ENCODE data around the gene CNDP2.

- TF ChIP-seq, protein P1, sequence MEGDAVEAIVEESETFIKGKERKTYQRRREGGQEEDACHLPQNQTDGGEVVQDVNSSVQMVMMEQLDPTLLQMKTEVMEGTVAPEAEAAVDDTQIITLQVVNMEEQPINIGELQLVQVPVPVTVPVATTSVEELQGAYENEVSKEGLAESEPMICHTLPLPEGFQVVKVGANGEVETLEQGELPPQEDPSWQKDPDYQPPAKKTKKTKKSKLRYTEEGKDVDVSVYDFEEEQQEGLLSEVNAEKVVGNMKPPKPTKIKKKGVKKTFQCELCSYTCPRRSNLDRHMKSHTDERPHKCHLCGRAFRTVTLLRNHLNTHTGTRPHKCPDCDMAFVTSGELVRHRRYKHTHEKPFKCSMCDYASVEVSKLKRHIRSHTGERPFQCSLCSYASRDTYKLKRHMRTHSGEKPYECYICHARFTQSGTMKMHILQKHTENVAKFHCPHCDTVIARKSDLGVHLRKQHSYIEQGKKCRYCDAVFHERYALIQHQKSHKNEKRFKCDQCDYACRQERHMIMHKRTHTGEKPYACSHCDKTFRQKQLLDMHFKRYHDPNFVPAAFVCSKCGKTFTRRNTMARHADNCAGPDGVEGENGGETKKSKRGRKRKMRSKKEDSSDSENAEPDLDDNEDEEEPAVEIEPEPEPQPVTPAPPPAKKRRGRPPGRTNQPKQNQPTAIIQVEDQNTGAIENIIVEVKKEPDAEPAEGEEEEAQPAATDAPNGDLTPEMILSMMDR (IDR thresholded peaks at IDR 0.05) = no peak
- TF ChIP-seq POLR2A (IDR thresholded peaks at IDR 0.05) = no peak
These were observed 76.9 kb downstream of the CNDP2 start for GRCh38 chr18:74573053-74573452.

All from adrenal gland (tissue), 5 donors.